SH-SY5Y (cell line): ENCODE measurements around the gene SETMAR.

ENCODE experiments used
- GATA2 ChIP-seq: IDR thresholded peaks from 2 replicates; pipeline ENCODE4 v1.6.1; 2011; ENCODE audit warnings: mild to moderate bottlenecking, low read depth, low read length
- GATA3 ChIP-seq: IDR thresholded peaks from 2 replicates; pipeline ENCODE4 v1.6.1; 2011; ENCODE audit warnings: low read depth, mild to moderate bottlenecking, low read length, moderate library complexity

GRCh38 chr3:4332991-4333390, 29.8 kb downstream of the SETMAR start:
- TF ChIP-seq GATA3 (no peak), GATA2 (no peak)
